AG04449 (cell line): Measurements from ENCODE around the gene HERPUD2.
"Not testable (repeated sequence)": the region's sequence is repeated elsewhere in the genome, so short reads cannot be mapped to it uniquely, and the experiment has no call there.

Experiments
- CTCF ChIA-PET: fragments of 350-600 bp; formaldehyde crosslinking; extraction: SDS; loops from one replicate; lab custom pipeline; 2021; ENCODE audit warnings: antibody characterized with exemption; lab: Yijun Ruan, JAX
- POLR2A ChIA-PET: fragments of 400-600, 350-600 bp; formaldehyde crosslinking; extraction: SDS; loops from one replicate; lab custom pipeline; 2020; ENCODE audit warnings: antibody characterized with exemption, inconsistent platforms; lab: Yijun Ruan, JAX
- DNase-seq: peaks from one replicate; pipeline ENCODE4 v3.0.0-alpha.2; 2010; ENCODE audit warnings: low read depth, low spot score
- H3K4me3 ChIP-seq: 2 replicates; pipeline ENCODE4 v1.5.1; 2011; ENCODE audit warnings: low read depth, mild to moderate bottlenecking, control low read depth, low read length
- TF ChIP-seq, protein P1 (sequence below): IDR thresholded peaks from one replicate; pipeline ENCODE4 v1.5.1; 2011; ENCODE audit warnings: mild to moderate bottlenecking, moderate library complexity, low read length, control low read depth, inconsistent platforms; ENCODE audit not compliant: insufficient read depth; ENCODE audit errors: missing control alignments

HERPUD2 gene

DNA sequence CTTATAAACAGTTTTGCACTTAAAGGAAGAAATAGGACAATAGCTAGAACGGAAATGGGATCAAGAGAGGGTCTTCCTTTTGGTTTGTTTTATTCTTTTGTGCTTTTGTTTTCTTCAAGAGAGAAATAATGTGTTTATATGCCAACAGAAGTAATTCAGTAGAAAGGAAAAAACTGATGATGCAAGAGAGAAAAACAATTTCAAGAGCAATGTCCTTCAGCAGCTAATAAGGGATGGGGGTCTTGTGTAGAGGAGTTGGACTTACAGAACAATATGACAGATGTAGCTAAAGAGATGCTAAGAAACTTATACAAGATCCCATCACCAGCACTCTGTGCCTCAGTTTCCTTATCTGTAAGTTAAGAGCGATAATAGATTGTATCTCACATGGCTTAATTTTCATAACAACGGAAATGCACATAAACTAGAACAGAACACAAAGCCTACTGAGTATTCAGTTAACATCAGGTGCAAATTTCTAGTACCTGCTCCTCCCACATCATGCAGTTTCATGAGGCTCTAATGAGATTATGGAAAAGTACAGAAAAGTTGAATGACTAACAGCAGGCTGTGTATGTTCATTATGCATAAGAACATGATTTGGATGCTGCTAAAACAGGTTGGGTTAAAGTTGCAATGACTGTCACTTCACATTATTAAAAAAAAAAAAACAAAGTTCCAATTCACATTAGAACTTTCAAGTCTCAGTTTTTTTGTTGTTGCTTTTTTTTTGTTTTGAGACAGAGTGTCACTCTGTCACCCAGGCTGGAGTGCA lies 17.2 kb downstream of the HERPUD2 start:
- ChIA-PET POLR2A (no interaction called here), CTCF (no interaction called here)
- no peak overlapping the region for H3K4me3 ChIP-seq
- no peak for DNase-seq
- TF ChIP-seq, protein P1, sequence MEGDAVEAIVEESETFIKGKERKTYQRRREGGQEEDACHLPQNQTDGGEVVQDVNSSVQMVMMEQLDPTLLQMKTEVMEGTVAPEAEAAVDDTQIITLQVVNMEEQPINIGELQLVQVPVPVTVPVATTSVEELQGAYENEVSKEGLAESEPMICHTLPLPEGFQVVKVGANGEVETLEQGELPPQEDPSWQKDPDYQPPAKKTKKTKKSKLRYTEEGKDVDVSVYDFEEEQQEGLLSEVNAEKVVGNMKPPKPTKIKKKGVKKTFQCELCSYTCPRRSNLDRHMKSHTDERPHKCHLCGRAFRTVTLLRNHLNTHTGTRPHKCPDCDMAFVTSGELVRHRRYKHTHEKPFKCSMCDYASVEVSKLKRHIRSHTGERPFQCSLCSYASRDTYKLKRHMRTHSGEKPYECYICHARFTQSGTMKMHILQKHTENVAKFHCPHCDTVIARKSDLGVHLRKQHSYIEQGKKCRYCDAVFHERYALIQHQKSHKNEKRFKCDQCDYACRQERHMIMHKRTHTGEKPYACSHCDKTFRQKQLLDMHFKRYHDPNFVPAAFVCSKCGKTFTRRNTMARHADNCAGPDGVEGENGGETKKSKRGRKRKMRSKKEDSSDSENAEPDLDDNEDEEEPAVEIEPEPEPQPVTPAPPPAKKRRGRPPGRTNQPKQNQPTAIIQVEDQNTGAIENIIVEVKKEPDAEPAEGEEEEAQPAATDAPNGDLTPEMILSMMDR = no peak

DNA sequence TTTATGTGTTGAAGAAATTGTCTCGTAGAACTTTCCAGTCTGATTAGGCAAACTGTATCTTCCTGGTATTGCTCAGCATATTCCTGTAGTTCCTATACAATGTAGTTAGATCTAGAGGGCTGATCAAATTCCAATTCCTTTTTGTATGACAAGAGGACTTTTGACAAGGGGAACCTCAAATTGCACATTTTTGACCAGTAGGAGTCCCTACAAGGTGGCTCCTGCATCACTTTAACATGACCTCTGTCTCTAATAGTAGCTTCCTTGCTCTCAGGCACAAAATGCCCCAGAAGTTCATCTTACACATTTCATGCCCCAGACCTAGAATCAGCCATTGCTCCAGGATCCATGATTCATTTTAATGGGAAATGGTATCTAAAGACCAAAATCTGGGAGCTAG lies 18.7 kb downstream of the HERPUD2 start:
- ChIA-PET CTCF (interaction anchor here (1.5 to 1.9 kb wide), 2 partner anchors 9 to 34 kb away, joined by 4 to 6 read pairs; no protein-coding TSS in a partner anchor), POLR2A (no interaction called here)
- H3K4me3 ChIP-seq = no peak overlapping the region
- TF ChIP-seq, protein P1 = no peak
- DNase-seq = no peak

DNA sequence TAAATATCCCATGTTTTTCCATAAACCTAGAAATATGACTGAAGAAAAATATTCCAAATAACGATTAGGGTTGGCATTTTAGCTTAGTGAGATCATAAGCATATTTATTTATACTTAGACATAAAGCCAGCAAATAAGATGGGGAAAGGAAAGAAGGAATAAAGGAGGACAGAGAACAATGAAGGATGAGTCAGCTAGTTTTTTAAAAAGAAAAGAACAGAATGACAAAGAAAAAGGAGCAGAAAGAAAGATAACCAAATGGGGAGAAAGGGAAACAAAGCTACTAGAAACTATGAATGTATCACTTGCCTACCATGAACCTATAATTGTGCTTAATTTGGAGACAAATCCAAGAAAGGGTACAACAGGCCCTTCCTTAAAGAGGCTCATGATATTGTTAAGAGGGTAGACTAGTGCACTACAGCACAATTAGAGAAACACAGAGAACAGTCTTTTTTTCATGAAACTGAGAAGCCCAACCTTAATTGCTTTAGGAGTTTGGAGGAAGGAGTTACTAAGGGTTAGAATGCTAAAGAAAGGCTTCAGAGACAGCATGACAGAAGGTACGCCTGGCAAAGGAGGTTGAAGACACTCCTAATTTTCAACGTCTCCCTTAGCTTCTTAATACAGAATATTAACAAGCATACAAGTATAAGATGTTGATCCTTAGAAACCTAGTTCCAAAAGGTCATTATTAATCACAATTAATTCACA lies 23.9 kb downstream of the HERPUD2 start:
- CTCF ChIA-PET = interaction anchor here (0.9 kb wide), 1 partner anchor 348 kb away, joined by 3 read pairs; no protein-coding TSS in a partner anchor
- no peak overlapping the region for H3K4me3 ChIP-seq
- POLR2A ChIA-PET = interaction anchor here (1.1 kb wide), 1 partner anchor 24 kb away, joined by 3 read pairs; the partner anchor contains the start of gene HERPUD2

DNA sequence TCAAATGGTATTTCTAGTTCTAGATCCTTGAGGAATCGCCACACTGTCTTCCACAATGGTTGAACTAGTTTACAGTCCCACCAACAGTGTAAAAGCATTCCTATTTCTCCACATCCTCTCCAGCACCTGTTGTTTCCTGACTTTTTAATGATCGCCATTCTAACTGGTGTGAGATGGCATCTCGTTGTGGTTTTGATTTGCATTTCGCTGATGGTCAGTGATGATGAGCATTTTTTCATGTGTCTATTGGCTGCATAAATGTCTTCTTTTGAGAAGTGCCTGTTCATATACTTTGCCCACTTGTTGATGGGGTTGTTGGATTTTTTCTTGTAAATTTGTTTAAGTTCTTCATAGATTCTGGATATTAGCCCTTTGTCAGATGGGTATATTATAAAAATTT lies 34.5 kb downstream of the HERPUD2 start:
- DNase-seq, CTCF ChIA-PET, H3K4me3 ChIP-seq, POLR2A ChIA-PET: not testable (repeated sequence)

More for the DNA sequence above, 23.9 kb downstream of the HERPUD2 start:
- TF ChIP-seq, protein P1 = no peak
- DNase-seq = no peak

DNA sequence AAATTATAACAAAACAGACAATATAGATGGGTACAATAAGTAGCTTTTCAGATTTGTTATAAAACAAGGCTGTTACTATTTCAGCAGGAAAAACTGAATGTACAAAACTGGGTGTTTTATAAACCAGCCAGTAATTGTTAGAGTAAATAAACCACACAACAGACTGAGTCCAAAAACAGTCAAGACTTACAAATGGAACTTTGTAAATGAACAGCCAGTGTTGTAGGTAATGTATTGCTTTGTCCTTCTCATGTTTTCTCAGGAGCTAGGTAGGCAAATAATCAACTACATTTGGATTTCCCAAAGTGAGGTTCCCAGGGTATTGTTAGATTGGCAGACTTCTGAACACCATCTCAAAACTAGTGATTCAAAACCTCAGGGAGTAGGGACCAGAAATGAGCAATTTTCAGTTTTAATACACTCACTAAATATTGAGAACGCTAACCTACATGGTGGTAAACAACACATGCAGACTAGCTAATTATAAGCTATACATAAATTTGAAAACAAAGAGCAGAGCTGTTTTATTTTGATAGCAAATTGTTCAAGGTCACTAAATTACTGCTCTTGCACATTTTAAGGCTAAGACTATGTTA lies 36.2 kb downstream of the HERPUD2 start:
- H3K4me3 ChIP-seq = no peak overlapping the region
- POLR2A ChIA-PET = no interaction called here
- CTCF ChIA-PET = interaction anchor here (0.8 to 1.5 kb wide), 4 partner anchors 10 to 539 kb away, joined by 3 to 4 read pairs (median 3); no protein-coding TSS in a partner anchor
- TF ChIP-seq, protein P1 = no peak
- no peak for DNase-seq

DNA sequence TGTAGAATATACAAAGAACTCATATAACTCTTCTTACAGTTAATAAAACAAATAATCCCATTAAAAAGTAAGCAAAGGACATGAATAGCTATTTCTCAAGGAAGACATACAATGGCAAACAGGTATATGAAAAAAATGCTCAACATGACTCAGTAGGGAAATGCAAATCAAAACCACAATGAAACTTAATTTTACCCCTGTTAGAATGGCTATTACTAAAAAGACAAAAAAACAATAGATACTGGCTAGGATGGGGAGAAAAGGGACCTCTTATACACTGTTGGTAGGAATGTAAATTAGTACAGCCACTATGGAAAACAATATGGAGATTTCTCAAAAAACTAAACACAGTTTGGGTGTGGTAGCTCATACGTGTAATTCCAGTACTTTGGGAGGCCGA lies 37.8 kb downstream of the HERPUD2 start:
- no peak for DNase-seq
- TF ChIP-seq, protein P1 = no peak
- ChIA-PET CTCF (no interaction called here), POLR2A (no interaction called here)
- H3K4me3 ChIP-seq = no peak overlapping the region

DNA sequence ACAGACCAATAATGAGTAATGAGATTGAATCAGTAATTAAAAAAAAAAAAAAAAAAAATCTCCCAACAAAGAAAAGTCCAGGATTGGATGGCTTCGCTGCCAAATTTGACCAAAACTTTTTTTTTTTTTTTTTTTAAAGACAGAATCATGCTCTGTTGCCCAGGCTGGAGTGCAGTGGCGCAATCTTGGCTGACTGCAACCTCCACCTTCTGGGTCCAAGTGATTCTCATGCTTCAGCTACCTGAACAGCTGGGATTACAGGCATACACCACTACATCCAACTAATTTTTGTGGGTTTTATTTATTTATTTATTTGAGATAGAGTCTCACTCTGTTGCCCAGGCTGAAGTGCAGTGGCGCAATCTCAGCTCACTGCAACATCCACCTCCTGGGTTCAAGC lies 40.4 kb downstream of the HERPUD2 start:
- CTCF ChIA-PET, POLR2A ChIA-PET: not testable (repeated sequence)

More for the DNA sequence above, 40.4 kb downstream of the HERPUD2 start:
- not testable (repeated sequence) for H3K4me3 ChIP-seq, DNase-seq
